ENCODE measurements around the gene CDC26. TPM values are rescaled to one million over a fixed set of nuclear protein-coding genes. Genes with fewer than 3 reads are reported as not detected.

CDC26 gene
- total and polyA plus RNA-seq, 4 donors, result 19.8 to 39.7 (median 26.1) TPM

GRCh38 chr9:113228130-113228665, 47.2 kb downstream of the CDC26 start:
- no peaks in the 10 kb centered on the region for H3K4me1 ChIP-seq (ENCODE audit: control insufficient read depth, insufficient read depth, low read length)
- peaks cover 3% of the 10 kb centered on the region for H3K36me3 ChIP-seq (ENCODE audit: control insufficient read depth, insufficient read depth, low read length)
- DNase-seq (ENCODE audit: low read depth in 4 of 6, low spot score in 6 of 6), result no peak
- no CpG with 5 or more reads among the region's 3 CpGs for WGBS (ENCODE audit: insufficient coverage)
- H3K27ac ChIP-seq (ENCODE audit: low read depth, low read length), result no peak overlapping the region
- no peak overlapping the region for H3K4me3 ChIP-seq (ENCODE audit: low read depth, low read length)
- no peaks in the 10 kb centered on the region for H3K9me3 ChIP-seq (ENCODE audit: control insufficient read depth, insufficient read depth, low read length)
- no peaks in the 10 kb centered on the region for H3K27me3 ChIP-seq (ENCODE audit: control insufficient read depth, insufficient read depth, low read length)

GRCh38 chr9:113227436-113227835, 47.9 kb downstream of the CDC26 start:
- H3K27ac ChIP-seq (ENCODE audit: low read depth, low read length), result no peak overlapping the region
- peaks cover 3% of the 10 kb centered on the region for H3K36me3 ChIP-seq (ENCODE audit: control insufficient read depth, insufficient read depth, low read length)
- 80% methylated on average over 1 of the region's 1 CpG for WGBS (ENCODE audit: insufficient coverage)
- no peak overlapping the region for H3K4me3 ChIP-seq (ENCODE audit: low read depth, low read length)
- H3K27me3 ChIP-seq (ENCODE audit: control insufficient read depth, insufficient read depth, low read length), result no peaks in the 10 kb centered on the region
- peaks cover 1% of the 10 kb centered on the region for H3K4me1 ChIP-seq (ENCODE audit: control insufficient read depth, insufficient read depth, low read length)
- H3K9me3 ChIP-seq (ENCODE audit: control insufficient read depth, insufficient read depth, low read length), result no peaks in the 10 kb centered on the region
- DNase-seq (ENCODE audit: low read depth in 4 of 6, low spot score in 6 of 6), result no peak

- WGBS (ENCODE audit: insufficient coverage), result no CpG with 5 or more reads among the region's 2 CpGs
- H3K36me3 ChIP-seq (ENCODE audit: control insufficient read depth, insufficient read depth, low read length), result peaks cover 3% of the 10 kb centered on the region
- peaks cover 7% of the 10 kb centered on the region for H3K4me1 ChIP-seq (ENCODE audit: control insufficient read depth, insufficient read depth, low read length)
- H3K4me3 ChIP-seq (ENCODE audit: low read depth, low read length), result no peak overlapping the region
- no peaks in the 10 kb centered on the region for H3K27me3 ChIP-seq (ENCODE audit: control insufficient read depth, insufficient read depth, low read length)
- H3K27ac ChIP-seq (ENCODE audit: low read depth, low read length), result no peak overlapping the region
- DNase-seq (ENCODE audit: low read depth in 4 of 6, low spot score in 6 of 6), result no peak
- H3K9me3 ChIP-seq (ENCODE audit: control insufficient read depth, insufficient read depth, low read length), result no peaks in the 10 kb centered on the region
These were observed 51.4 kb downstream of the CDC26 start for GRCh38 chr9:113223963-113224362.

- peaks cover 7% of the 10 kb centered on the region for H3K4me1 ChIP-seq (ENCODE audit: control insufficient read depth, insufficient read depth, low read length)
- DNase-seq (ENCODE audit: low read depth in 4 of 6, low spot score in 6 of 6), result peak in 1 of 6 donors; percentile 0
- no peaks in the 10 kb centered on the region for H3K27me3 ChIP-seq (ENCODE audit: control insufficient read depth, insufficient read depth, low read length)
- H3K27ac ChIP-seq (ENCODE audit: low read depth, low read length), result peak overlapping the region; percentile 86
- H3K36me3 ChIP-seq (ENCODE audit: control insufficient read depth, insufficient read depth, low read length), result peaks cover 3% of the 10 kb centered on the region
- peak overlapping the region; percentile 97 for H3K4me3 ChIP-seq (ENCODE audit: low read depth, low read length)
- WGBS (ENCODE audit: insufficient coverage), result 87% methylated on average over 3 of the region's 5 CpGs
- H3K9me3 ChIP-seq (ENCODE audit: control insufficient read depth, insufficient read depth, low read length), result no peaks in the 10 kb centered on the region
These were observed 52.9 kb downstream of the CDC26 start for GRCh38 chr9:113222482-113222841.

GRCh38 chr9:113221800-113222481, 53.4 kb downstream of the CDC26 start:
- H3K9me3 ChIP-seq (ENCODE audit: control insufficient read depth, insufficient read depth, low read length), result no peaks in the 10 kb centered on the region
- no peaks in the 10 kb centered on the region for H3K27me3 ChIP-seq (ENCODE audit: control insufficient read depth, insufficient read depth, low read length)
- H3K27ac ChIP-seq (ENCODE audit: low read depth, low read length), result peak overlapping the region; percentile 86
- no peak for DNase-seq (ENCODE audit: low read depth in 4 of 6, low spot score in 6 of 6)
- peaks cover 7% of the 10 kb centered on the region for H3K4me1 ChIP-seq (ENCODE audit: control insufficient read depth, insufficient read depth, low read length)
- 0% methylated on average over 12 of the region's 20 CpGs for WGBS (ENCODE audit: insufficient coverage)
- H3K4me3 ChIP-seq (ENCODE audit: low read depth, low read length), result peak overlapping the region; percentile 97
- H3K36me3 ChIP-seq (ENCODE audit: control insufficient read depth, insufficient read depth, low read length), result no peaks in the 10 kb centered on the region

GRCh38 chr9:113221003-113221799, 54.2 kb downstream of the CDC26 start, which contains the start of the genes FKBP15 and SLC31A1:
Gene FKBP15, minus strand, starts transcription at chr9:113221277. Its CDS starts 34 bp downstream, at chr9:113221243.
Gene SLC31A1, plus strand, starts transcription at chr9:113221544. Its CDS starts 34,605 bp downstream, at chr9:113256149.
- peak; percentile 96 to 100 (median 98) for DNase-seq (ENCODE audit: low read depth in 4 of 6, low spot score in 6 of 6)
- Histone ChIP-seq H3K4me1 (ENCODE audit: control insufficient read depth, insufficient read depth, low read length) (peaks cover 7% of the 10 kb centered on the region), H3K9me3 (ENCODE audit: control insufficient read depth, insufficient read depth, low read length) (no peaks in the 10 kb centered on the region), H3K36me3 (ENCODE audit: control insufficient read depth, insufficient read depth, low read length) (no peaks in the 10 kb centered on the region), H3K4me3 (ENCODE audit: low read depth, low read length) (peak within 1 kb of the TSS; percentile 97), H3K27ac (ENCODE audit: low read depth, low read length) (peak within 1 kb of the TSS; percentile 86), H3K27me3 (ENCODE audit: control insufficient read depth, insufficient read depth, low read length) (no peaks in the 10 kb centered on the region)
- under 1% methylated on average over 63 of the region's 65 CpGs for WGBS (ENCODE audit: insufficient coverage)

GRCh38 chr9:113220467-113221002, 54.8 kb downstream of the CDC26 start:
- WGBS (ENCODE audit: insufficient coverage), result 6% methylated on average over 9 of the region's 11 CpGs
- H3K27me3 ChIP-seq (ENCODE audit: control insufficient read depth, insufficient read depth, low read length), result no peaks in the 10 kb centered on the region
- DNase-seq (ENCODE audit: low read depth in 4 of 6, low spot score in 6 of 6), result no peak
- H3K36me3 ChIP-seq (ENCODE audit: control insufficient read depth, insufficient read depth, low read length), result no peaks in the 10 kb centered on the region
- H3K4me1 ChIP-seq (ENCODE audit: control insufficient read depth, insufficient read depth, low read length), result peaks cover 7% of the 10 kb centered on the region
- H3K27ac ChIP-seq (ENCODE audit: low read depth, low read length), result peak overlapping the region; percentile 85
- peak overlapping the region; percentile 97 for H3K4me3 ChIP-seq (ENCODE audit: low read depth, low read length)
- H3K9me3 ChIP-seq (ENCODE audit: control insufficient read depth, insufficient read depth, low read length), result no peaks in the 10 kb centered on the region

- Histone ChIP-seq H3K4me1 (ENCODE audit: control insufficient read depth, insufficient read depth, low read length) (peaks cover 7% of the 10 kb centered on the region), H3K27me3 (ENCODE audit: control insufficient read depth, insufficient read depth, low read length) (no peaks in the 10 kb centered on the region), H3K4me3 (ENCODE audit: low read depth, low read length) (peak overlapping the region; percentile 97), H3K36me3 (ENCODE audit: control insufficient read depth, insufficient read depth, low read length) (no peaks in the 10 kb centered on the region), H3K9me3 (ENCODE audit: control insufficient read depth, insufficient read depth, low read length) (no peaks in the 10 kb centered on the region), H3K27ac (ENCODE audit: low read depth, low read length) (no peak overlapping the region)
- no peak for DNase-seq (ENCODE audit: low read depth in 4 of 6, low spot score in 6 of 6)
- no CpG with 5 or more reads among the region's 1 CpG for WGBS (ENCODE audit: insufficient coverage)
These were observed 55.4 kb downstream of the CDC26 start for GRCh38 chr9:113219969-113220368.

GRCh38 chr9:113219186-113219936, 56.0 kb downstream of the CDC26 start:
- no peak for DNase-seq (ENCODE audit: low read depth in 4 of 6, low spot score in 6 of 6)
- no peak overlapping the region for H3K27ac ChIP-seq (ENCODE audit: low read depth, low read length)
- no peaks in the 10 kb centered on the region for H3K9me3 ChIP-seq (ENCODE audit: control insufficient read depth, insufficient read depth, low read length)
- H3K4me3 ChIP-seq (ENCODE audit: low read depth, low read length), result no peak overlapping the region
- H3K27me3 ChIP-seq (ENCODE audit: control insufficient read depth, insufficient read depth, low read length), result no peaks in the 10 kb centered on the region
- H3K4me1 ChIP-seq (ENCODE audit: control insufficient read depth, insufficient read depth, low read length), result peaks cover 7% of the 10 kb centered on the region
- H3K36me3 ChIP-seq (ENCODE audit: control insufficient read depth, insufficient read depth, low read length), result no peaks in the 10 kb centered on the region
- 80% methylated on average over 2 of the region's 3 CpGs for WGBS (ENCODE audit: insufficient coverage)
